OCI-M2 (cell line): ENCODE data around the gene CACNB4.
A peak's percentile ranks its signal among the peaks of the same experiment; 100 is the strongest.
"Not testable (repeated sequence)": the region's sequence is repeated elsewhere in the genome, so short reads cannot be mapped to it uniquely, and the experiment has no call there.

Experiments used
- DNase-seq: peaks from one replicate; lab custom pipeline; 2025; ENCODE audit not compliant: unreplicated experiment; lab: John Stamatoyannopoulos, UW

The CACNB4 gene

GRCh38 chr2:151914989-151915628 is 183.7 kb downstream of the CACNB4 start:
- no peak for DNase-seq

- DNase-seq: no peak
Observed at GRCh38 chr2:151908204-151908882, 190.5 kb downstream of the CACNB4 start.

DNA sequence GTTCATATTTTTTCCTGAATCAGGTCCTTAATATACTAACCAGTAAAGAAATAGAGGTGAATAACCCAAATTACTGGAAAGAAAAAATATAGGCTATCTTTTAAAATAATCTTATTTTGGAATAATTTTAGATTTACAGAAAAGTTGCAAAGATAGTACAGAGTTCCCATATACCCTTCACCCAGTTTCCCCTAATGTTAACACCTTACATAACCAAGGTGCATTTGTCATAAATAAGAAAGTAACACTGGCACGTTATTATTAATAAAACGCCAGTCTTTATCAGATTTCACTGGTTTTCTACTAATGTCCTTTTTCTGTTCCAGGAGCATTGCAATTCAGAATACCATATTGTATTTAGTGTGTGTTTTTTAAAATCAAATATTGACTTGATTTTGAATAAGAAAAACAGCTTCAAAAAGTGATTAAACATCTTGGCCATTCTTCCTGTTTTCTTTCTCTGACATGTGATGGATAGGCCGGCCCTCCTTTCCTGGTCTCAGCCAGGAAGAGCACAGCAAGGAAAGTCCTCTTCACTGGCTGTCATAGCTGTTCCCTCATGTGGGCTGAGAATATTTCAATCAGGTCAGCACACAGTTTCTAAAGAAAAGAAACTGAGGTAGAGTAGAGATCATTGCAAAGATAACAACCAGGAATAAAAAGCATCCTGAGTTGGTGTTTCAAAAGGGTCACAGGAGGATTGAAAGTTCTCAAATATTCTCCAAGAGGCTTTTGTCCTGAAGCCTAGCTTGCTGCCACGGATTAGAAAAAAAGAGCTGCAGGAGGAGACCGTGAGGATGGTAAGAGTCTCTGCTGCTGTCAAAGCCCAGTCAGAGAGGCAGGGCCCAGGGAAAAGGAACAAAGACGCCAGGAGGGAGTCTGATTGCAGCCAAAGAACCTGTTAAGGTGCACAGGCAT is 191.3 kb downstream of the CACNB4 start:
- DNase-seq: no peak

DNA sequence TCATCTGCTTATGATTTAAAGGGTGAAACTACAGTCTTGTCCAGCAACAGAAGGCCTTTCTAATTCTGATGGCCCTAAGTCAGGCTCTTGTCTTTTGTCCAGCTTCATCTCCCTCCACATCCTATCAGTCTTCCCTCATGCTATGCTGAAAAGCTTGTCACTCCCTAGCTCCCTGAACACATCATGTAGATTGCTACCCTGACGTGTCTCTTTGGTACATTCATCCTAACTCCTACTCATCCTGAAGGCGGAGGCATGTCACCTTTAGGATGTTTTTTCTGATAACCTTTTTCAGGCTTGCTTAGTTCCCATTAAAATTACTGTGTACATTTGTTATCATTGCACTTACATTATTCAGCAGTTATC is 192.2 kb downstream of the CACNB4 start:
- no peak for DNase-seq

- DNase-seq: no peak
Observed at GRCh38 chr2:151905963-151906632, 192.7 kb downstream of the CACNB4 start.

- DNase-seq: no peak
Observed at GRCh38 chr2:151904807-151905206, 194.0 kb downstream of the CACNB4 start.

DNA sequence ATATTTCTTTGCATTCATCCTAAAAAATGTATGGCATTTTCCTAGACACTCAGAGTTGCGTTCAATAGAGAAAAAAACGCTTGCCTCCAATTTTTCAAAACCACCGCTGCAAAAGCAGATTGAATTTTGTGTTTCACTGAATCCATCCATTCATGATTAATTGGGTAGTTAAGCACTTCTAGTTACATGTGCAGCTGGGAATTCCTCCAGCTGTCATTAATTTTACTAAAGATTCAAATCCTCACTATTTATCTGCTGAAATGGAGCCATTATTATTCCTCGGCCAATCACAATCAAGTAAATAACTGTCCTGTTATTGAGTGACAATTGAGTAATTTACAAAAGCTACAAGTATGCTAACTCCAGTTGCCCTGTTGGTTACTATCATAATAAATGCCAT is 194.8 kb downstream of the CACNB4 start:
- DNase-seq: no peak

DNA sequence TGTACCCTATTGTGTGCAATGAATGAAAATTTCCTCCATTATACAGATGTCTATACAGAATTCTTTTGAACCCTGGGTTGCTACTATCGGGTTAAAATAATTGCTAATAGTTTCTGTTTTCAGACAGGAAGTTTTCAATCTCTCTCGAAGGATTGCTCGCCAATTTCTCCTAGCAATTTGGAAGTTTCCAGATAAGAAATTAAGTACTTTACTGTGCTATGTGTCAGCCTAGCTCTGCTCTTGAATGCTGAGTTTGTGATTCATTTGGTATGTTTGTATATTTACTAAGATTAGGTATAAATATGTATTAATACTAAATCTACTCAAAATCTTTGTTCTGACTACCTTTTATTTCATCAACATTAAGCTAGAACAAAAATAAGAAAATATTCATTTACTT is 196.0 kb downstream of the CACNB4 start:
- DNase-seq: no peak

- no peak for DNase-seq
Observed at GRCh38 chr2:151900331-151900730, 198.5 kb downstream of the CACNB4 start.

- no peak for DNase-seq
Observed at GRCh38 chr2:151899156-151899555, 199.7 kb downstream of the CACNB4 start.

DNA sequence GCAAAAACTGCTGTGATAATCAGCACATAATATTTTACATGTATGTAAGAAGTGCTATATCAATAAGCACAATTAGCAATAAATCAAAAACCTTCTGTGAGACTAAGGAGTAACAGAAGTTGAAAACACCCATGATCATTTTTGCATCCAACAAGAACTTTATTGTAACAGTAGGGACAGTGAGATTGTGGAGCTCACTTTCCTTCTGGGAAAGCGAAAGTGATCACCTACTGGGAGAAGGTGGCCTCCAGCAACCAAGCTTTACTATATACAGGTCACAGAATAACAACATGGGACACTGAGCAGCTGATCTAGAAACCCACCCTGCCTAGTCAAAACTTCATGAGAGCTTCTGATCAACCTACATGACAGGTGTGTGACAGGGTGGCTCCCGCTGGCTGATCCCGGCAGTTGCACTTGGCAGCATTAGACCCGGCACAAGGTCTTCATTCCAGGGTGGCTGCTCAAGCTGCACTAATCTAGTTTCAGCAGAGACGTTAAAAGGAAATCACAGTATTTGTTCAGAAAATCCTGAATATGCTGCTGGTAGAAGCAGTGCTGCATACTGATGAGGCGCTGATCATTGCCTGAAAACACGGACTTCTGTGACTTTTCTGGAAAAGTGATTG is 207.2 kb downstream of the CACNB4 start:
- no peak for DNase-seq

- no peak for DNase-seq
Observed at GRCh38 chr2:151887164-151887563, 211.7 kb downstream of the CACNB4 start.

- no peak for DNase-seq
Observed at GRCh38 chr2:151886241-151886640, 212.6 kb downstream of the CACNB4 start.

GRCh38 chr2:151882786-151883445 is 215.9 kb downstream of the CACNB4 start:
- DNase-seq: no peak

GRCh38 chr2:151881342-151881741 is 217.5 kb downstream of the CACNB4 start:
- DNase-seq: no peak

- no peak for DNase-seq
Observed at GRCh38 chr2:151880586-151880985, 218.3 kb downstream of the CACNB4 start.

- DNase-seq: peak; percentile 16
Observed at GRCh38 chr2:151878655-151879563, 219.9 kb downstream of the CACNB4 start.

GRCh38 chr2:151878204-151878603 is 220.6 kb downstream of the CACNB4 start:
- no peak for DNase-seq

DNA sequence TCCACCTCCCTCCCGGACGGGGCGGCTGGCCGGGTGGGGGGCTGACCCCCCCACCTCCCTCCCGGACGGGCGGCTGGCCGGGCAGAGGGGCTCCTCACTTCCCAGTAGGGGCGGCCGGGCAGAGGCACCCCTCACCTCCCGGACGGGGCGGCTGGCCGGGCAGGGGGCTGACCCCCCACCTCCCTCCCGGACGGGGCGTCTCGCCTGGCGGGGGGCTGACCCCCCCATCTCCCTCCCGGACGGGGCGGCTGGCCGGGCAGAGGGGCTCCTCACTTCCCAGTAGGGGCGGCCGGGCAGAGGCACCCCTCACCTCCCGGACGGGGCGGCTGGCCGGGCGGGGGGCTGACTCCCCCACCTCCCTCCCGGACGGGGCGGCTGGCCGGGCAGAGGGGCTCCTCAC is 223.2 kb downstream of the CACNB4 start:
- DNase-seq: not testable (repeated sequence)
